ENCODE measurements around the gene PTAFR.

PTAFR gene

GRCh38 chr1:28199328-28200233 is 23.1 kb upstream of the PTAFR start:
- FAIRE-seq (no peak), DNase-seq (ENCODE audit: insufficient read length, low spot score) (no peak)
- TF ChIP-seq, protein P1, sequence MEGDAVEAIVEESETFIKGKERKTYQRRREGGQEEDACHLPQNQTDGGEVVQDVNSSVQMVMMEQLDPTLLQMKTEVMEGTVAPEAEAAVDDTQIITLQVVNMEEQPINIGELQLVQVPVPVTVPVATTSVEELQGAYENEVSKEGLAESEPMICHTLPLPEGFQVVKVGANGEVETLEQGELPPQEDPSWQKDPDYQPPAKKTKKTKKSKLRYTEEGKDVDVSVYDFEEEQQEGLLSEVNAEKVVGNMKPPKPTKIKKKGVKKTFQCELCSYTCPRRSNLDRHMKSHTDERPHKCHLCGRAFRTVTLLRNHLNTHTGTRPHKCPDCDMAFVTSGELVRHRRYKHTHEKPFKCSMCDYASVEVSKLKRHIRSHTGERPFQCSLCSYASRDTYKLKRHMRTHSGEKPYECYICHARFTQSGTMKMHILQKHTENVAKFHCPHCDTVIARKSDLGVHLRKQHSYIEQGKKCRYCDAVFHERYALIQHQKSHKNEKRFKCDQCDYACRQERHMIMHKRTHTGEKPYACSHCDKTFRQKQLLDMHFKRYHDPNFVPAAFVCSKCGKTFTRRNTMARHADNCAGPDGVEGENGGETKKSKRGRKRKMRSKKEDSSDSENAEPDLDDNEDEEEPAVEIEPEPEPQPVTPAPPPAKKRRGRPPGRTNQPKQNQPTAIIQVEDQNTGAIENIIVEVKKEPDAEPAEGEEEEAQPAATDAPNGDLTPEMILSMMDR (IDR thresholded peaks at IDR 0.05; ENCODE audit: insufficient read depth, missing control alignments), result no peak

GRCh38 chr1:28197682-28198415 is 21.4 kb upstream of the PTAFR start:
- FAIRE-seq, result no peak
- DNase-seq (ENCODE audit: insufficient read length, low spot score), result no peak
- TF ChIP-seq, protein P1 (IDR thresholded peaks at IDR 0.05; ENCODE audit: insufficient read depth, missing control alignments), result no peak

- DNase-seq (ENCODE audit: insufficient read length, low spot score), result no peak
- FAIRE-seq, result no peak
- TF ChIP-seq, protein P1 (IDR thresholded peaks at IDR 0.05; ENCODE audit: insufficient read depth, missing control alignments), result no peak
Measured at GRCh38 chr1:28196330-28196729, 19.8 kb upstream of the PTAFR start.

DNA sequence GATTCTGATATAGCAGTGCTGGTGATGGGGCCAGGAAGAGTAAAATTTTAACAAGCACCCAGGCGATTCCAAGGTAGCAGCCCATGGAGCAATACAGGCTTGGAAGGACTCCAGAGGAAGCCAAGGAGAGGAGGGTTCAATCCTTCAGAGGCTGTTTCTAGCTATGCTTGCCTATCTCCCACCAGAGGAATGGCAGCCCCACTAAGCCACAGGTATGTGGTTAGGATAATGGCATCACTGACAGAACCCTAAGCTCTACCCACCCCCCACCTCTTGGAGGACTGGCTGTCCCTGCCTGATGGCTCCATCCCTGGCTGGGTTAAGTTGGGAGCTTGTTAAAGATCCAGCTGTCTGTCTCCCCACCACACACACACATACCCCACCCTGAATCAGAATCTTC is 19.3 kb upstream of the PTAFR start:
- FAIRE-seq, result no peak
- TF ChIP-seq, protein P1 (IDR thresholded peaks at IDR 0.05; ENCODE audit: insufficient read depth, missing control alignments), result no peak

DNA sequence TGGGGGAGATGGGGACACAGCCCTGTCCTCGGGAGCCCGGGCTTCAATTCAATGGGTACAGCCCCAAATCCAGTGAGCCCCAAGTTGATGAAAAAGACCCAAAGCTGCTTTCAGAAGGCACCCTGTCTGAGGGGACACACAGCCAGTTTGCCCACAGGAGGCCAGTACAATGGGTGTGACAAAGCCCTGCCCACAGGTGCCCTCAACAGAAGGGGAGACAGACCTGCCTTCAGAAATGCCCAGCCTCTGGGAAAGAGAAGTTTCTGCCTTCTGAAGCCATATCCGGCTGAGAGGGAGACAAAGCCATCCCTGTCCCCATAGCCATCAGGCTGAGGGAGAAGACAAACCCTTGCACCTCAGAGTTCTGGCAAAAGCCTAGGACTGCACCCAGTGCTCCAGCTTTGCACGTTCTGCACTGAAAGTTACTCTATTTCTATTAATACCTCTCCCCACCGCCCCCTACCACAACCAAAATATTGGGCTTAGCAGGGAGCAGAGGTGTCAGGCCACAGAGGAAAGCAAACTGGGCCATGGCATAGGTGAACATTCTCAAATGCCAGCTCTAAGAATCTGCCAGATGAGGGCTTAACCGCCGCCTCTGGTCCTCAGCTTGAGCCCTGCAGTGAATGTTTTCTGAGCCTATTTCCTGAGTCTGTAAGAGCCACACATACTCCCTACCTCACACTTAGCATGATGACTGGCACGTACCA is 18.0 kb upstream of the PTAFR start:
- FAIRE-seq (no peak), DNase-seq (ENCODE audit: insufficient read length, low spot score) (no peak)
- TF ChIP-seq, protein P1 (IDR thresholded peaks at IDR 0.05; ENCODE audit: insufficient read depth, missing control alignments), result no peak

More for the DNA sequence above, 19.3 kb upstream of the PTAFR start:
- DNase-seq (ENCODE audit: insufficient read length, low spot score), result no peak

DNA sequence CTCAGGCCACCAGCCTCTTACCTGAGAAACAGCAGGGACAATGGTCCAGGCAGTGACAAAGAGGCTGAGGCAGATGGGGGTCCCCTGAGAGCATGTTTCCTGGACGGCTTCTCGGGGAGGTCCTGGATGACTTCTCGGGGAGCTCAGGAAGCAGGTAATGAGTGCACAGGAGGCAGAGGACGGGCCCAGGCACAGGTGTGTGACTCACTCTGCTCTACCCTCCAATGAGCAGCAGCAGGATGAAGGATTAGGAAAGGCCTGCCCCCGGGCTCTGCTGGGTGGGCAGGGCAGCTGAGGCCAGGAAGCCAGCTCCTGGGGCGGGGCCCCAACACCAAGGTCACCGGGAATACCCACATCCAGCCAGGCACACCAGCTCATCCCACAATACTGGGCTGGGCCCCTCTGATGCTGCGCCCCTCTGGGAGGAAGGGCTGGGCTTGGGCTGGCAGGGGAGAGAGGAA is 17.2 kb upstream of the PTAFR start:
- TF ChIP-seq, protein P1 (IDR thresholded peaks at IDR 0.05; ENCODE audit: insufficient read depth, missing control alignments), result no peak
- DNase-seq (ENCODE audit: insufficient read length, low spot score) (no peak), FAIRE-seq (no peak)

Measured in D721Med (cell line).